ENCODE data around the gene PLA2G6.
"Not testable (repeated sequence)": the region's sequence is repeated elsewhere in the genome, so short reads cannot be mapped to it uniquely, and the experiment has no call there.

PLA2G6 gene

DNA sequence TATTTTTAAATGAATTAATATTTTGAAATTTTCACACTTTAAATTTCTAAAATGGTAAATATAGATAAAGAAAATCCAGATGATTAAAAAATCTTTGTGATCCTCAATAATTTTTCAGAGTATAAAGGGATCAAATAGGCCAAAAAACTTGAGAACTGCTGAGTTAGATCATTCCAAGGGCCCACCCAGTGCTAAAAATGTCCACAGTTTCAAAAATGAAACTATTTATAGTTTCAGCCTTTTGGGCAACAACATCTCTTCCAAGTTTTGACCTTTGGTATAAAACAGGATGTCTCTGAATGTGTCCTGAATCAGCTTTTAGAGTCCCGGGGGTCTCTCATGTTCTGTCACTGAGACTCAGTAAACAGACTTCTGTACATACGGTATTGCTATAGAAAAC, 50.2 kb downstream of the PLA2G6 start:
- no peak for DNase-seq

DNA sequence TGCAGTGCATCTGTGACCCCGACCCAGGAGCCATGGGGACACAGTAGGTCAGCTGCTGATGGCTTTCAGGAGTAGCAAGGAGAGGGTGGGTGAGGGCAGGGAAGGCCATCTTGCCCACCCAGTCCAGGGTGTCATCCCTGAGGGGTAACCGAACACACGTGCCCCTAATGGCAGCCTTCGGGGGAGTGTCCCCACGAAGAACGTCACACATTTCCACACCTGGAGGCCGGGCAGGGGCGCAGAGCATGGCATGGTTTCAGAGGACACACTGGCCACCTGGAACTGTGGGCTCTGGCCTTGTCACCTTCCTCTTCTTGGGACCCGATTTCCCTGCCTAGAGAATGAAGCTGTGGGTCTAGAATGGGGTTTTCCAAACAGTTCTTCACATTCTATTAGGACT, 51.8 kb downstream of the PLA2G6 start:
- DNase-seq, result no peak

DNA sequence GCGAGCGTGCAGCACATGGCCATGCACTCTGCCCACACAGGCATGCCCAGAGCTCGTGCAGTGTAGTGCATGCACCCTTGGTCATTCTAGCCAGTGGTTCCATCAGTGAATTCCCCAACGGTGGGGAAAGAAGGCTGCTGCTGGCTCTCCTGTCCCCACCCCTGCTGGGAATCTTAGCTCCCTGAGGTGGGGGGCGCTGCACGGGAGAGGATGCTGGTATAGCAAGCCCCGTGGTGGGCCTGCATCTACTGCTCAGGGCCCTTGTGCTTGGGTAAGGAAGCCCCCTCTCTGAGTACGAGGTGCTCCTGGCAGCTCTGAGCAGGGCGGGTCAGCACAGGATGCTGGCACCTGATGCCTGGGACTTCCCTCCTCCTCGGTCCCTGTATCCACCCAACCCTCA, 52.6 kb downstream of the PLA2G6 start:
- no peak for DNase-seq

- no peak for DNase-seq
Measured at GRCh38 chr22:38127869-38128268, 53.8 kb downstream of the PLA2G6 start.

GRCh38 chr22:38126928-38127668, 54.5 kb downstream of the PLA2G6 start:
- DNase-seq, result peak; percentile 91

DNA sequence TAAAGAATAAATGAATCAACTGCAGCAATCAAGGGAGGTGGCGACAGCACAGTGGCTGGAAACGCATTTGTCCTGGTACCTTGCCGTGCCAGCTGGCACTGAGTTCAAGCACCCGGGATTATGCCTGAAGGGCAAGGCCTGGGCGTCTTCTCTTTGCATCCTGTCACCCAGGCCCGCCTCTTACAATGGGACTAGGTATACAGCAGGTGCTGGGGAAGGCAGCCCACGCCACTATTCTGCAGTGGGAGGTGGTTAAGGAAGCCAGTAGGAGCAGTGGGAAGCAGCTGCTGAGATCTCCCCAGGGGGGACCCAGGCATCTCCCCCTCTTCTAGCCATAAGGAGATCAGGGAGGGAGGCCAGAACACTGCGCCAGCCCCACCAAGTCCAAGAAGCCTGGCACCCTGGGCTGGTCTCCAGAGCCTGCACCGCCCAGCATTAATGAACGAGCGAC, 55.9 kb downstream of the PLA2G6 start:
- DNase-seq, result no peak

DNA sequence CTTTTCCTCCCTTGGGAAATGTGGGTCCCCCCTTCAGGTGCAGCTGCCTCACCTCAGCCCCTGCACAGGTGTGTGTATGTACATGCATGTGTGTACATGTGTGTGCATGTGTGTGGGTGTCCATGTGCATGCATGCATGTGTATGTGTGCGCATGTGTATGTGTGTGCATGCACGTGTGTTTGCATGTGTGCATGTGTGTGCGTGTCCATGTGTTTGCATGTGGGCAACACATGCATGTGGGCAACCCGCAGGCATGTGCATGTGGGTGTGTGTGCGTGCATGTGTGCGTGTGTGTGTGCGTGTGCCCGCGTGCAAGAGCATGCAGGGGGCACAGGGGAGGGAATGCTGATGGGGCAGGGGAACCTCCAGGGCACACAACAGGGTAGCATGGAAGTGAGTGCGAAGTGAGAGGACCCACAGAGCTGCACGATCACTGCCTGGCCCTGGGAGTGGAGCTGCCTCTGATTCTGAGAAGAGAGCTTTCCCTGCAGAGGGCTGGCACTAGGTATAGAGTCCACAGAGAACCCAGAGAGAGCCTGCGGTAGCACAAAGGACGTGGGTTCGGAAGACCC, 56.5 kb downstream of the PLA2G6 start:
- DNase-seq, result no peak

GRCh38 chr22:38124236-38124974, 57.2 kb downstream of the PLA2G6 start:
- DNase-seq, result no peak

- no peak for DNase-seq
Measured at GRCh38 chr22:38122616-38123015, 59.0 kb downstream of the PLA2G6 start.

- DNase-seq, result no peak
Measured at GRCh38 chr22:38120359-38121110, 61.1 kb downstream of the PLA2G6 start.

GRCh38 chr22:38118747-38119146, 62.9 kb downstream of the PLA2G6 start:
- not testable (repeated sequence) for DNase-seq

DNA sequence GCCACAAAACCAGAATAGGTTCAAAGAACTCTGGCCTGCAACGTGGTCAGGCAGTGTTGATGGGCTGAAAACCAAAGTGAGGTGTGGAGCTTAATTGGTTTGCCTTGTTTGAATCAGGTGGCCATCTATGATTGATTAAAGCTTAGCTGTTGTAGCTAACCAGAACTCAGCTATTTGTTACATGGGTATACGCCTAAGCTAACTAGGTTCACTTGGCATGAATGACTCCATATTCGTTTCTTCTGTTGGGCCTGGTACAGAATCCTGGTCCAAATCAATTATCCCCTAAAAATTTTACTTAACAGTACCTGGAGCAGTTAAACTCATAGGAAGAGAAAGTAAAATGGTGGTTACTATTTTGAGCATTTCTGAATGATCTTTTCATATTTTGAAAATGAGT, 63.4 kb downstream of the PLA2G6 start:
- no peak for DNase-seq

GRCh38 chr22:38117556-38117955, 64.1 kb downstream of the PLA2G6 start:
- DNase-seq, result not testable (repeated sequence)

- DNase-seq, result no peak
Measured at GRCh38 chr22:38115423-38116205, 66.0 kb downstream of the PLA2G6 start.

- DNase-seq, result peak; percentile 89
Measured at GRCh38 chr22:38114484-38115398, 66.9 kb downstream of the PLA2G6 start.

- DNase-seq, result no peak
Measured at GRCh38 chr22:38112381-38112780, 69.2 kb downstream of the PLA2G6 start.

DNA sequence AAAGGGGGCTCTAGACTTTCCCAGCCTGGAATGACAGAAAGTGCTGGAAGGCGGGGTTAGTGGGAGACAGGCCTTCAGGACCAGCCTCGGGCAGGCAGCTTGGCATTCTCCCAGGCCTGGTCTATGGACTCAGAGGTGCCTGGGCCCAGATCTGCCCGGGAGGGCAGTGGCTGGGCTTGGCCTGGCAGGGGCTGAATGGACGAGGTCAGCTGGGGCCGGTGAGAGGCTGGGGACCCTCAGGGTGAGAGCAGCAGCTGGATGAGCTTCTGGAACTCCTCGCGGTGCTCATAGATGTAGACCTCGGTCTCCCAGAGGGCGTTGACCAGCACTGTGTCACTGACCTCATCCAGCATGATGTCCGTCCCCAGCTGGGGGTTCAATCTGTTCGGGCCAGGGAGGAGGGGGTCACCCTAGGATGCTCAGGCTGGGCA, 69.7 kb downstream of the PLA2G6 start:
- no peak for DNase-seq

- peak; percentile 41 for DNase-seq
Measured at GRCh38 chr22:38110863-38111852, 70.5 kb downstream of the PLA2G6 start.

GRCh38 chr22:38110008-38110862, 71.4 kb downstream of the PLA2G6 start, which contains the start of gene BAIAP2L2:
Gene BAIAP2L2 (minus strand): TSS chr22:38110684. CDS start chr22:38110525, 159 bp downstream.
- no peak for DNase-seq
